ENCODE measurements around the gene TSPAN5.

DNA sequence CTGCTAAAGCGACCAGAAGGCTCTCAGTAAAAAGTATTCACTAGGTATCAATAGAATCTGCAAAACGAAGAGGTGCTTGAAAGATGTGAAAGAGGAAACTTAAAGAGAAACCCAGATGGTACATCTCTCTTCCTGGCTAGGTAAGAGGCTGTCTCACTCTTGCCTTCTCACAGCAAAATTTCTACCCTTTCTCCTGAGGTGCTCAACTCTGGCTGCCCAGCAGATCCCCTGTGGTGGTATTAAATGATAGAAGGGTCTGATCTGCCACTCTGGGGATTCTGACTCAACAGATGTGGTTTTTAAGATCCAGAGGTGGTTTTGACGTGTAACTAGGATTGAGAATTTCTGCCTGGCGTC lies 14.9 kb upstream of the TSPAN5 start:
- TF ChIP-seq POLR2A (IDR thresholded peaks at IDR 0.05; ENCODE audit: low read length) = no peak
- TF ChIP-seq GATA1 (IDR thresholded peaks at IDR 0.05; ENCODE audit: low read depth, low read length) = no peak
